HCT116 (cell line): ENCODE results near the gene GPT2. TPM values are rescaled to one million over a fixed set of nuclear protein-coding genes. Genes with fewer than 3 reads are reported as not detected.

Experiments
- ATAC-seq: fragments of 200-7000 bp; cut with Tn5 transposase; 2 replicates; pipeline ENCODE4 v1.9.1; 2020; ENCODE audit warnings: mild to moderate bottlenecking, moderate library complexity
- BruUV-seq: library from RNA; stranded (reverse); fragments of 400-500 nt; replicated peaks from 2 replicates; lab custom pipeline; 2021; lab: Mats Ljungman, UMichigan
- CTCF ChIA-PET: fragments of 300-600 bp; sonication (Branson Sonifier 250); formaldehyde crosslinking; loops from one replicate; lab custom pipeline; 2021; ENCODE audit warnings: antibody characterized with exemption; lab: Charles Lee
- POLR2A ChIA-PET: fragments of 300-600, 350-600 bp; sonication (Branson Sonifier 250); formaldehyde crosslinking; loops from one replicate; lab custom pipeline; 2021; ENCODE audit warnings: antibody characterized with exemption; lab: Charles Lee
- RAD21 ChIA-PET, 2 experiments: fragments of 300-600 bp; sonication (Branson Sonifier 250); formaldehyde crosslinking; loops; one replicate each; lab custom pipeline; 2023; ENCODE audit warnings: low total read pairs in 2 of 2; ENCODE audit not compliant: uncharacterized antibody in 2 of 2, unreplicated experiment in 2 of 2, low non-redundant PET in 1 of 2; lab: Charles Lee
- DNase-seq: peaks from one replicate; pipeline ENCODE4 v3.0.0-alpha.2; 2010; ENCODE audit warnings: low read depth, low spot score
- H2AFZ ChIP-seq: fragments of 200-600 bp; shearing (Covaris generic), sonication (generic); 2 replicates; pipeline ENCODE4 v1.6.1; 2017; ENCODE audit warnings: low read depth, mixed run types, mixed read lengths, antibody characterized with exemption, low read length; ENCODE audit not compliant: poor library complexity, severe bottlenecking
- H3K27ac ChIP-seq: 2 replicates; pipeline ENCODE4 v1.5.1; 2012; ENCODE audit warnings: low read depth, low read length
- H3K27me3 ChIP-seq: fragments of 200-600 bp; sonication (generic); 2 replicates; pipeline ENCODE4 v1.6.1; 2016; ENCODE audit warnings: mixed run types, low read length, mixed read lengths; ENCODE audit not compliant: insufficient read depth
- H3K36me3 ChIP-seq, 2 experiments: fragments of 200-500 bp in 1 of 2; fragments of 200-600 bp in 1 of 2; sonication (Bioruptor generic) in 1 of 2; sonication (generic) in 1 of 2; 2 replicates each; pipeline versions ENCODE4 v1.5.1 to v1.6.1; 2014 to 2016; ENCODE audit warnings: low read length in 2 of 2, inconsistent platforms in 1 of 2, mixed read lengths in 1 of 2, mixed run types in 1 of 2; ENCODE audit not compliant: insufficient read depth in 2 of 2, control insufficient read depth in 1 of 2
- H3K4me1 ChIP-seq, 2 experiments: fragments of 200-600 bp in 1 of 2; sonication (generic) in 1 of 2; 2 replicates each; pipeline versions ENCODE4 v1.5.1 to v1.6.1; 2012 to 2017; ENCODE audit warnings: low read length in 2 of 2, inconsistent platforms in 1 of 2, mild to moderate bottlenecking in 1 of 2, mixed read lengths in 1 of 2, mixed run types in 1 of 2, moderate library complexity in 1 of 2; ENCODE audit not compliant: insufficient read depth in 2 of 2, control insufficient read depth in 1 of 2
- H3K4me2 ChIP-seq: fragments of 200-600 bp; sonication (generic); 2 replicates; pipeline ENCODE4 v1.6.1; 2017; ENCODE audit warnings: mixed run types, low read length, mixed read lengths
- H3K4me3 ChIP-seq, 2 experiments: fragments of 200-600 bp in 1 of 2; sonication (generic) in 1 of 2; replicated peaks in 1 of 2; 2 replicates each; pipeline ENCODE4 v1.5.1; 2011 to 2016; ENCODE audit warnings: low read length in 2 of 2, control low read depth in 1 of 2, low read depth in 1 of 2, mild to moderate bottlenecking in 1 of 2, mixed read lengths in 1 of 2, mixed run types in 1 of 2
- H3K79me2 ChIP-seq: fragments of 200-600 bp; sonication (generic); 2 replicates; pipeline ENCODE4 v1.6.1; 2017; ENCODE audit warnings: mild to moderate bottlenecking, mixed run types, low read length, moderate library complexity, mixed read lengths; ENCODE audit not compliant: insufficient read depth
- H3K9ac ChIP-seq: fragments of 200-600 bp; sonication (generic); 2 replicates; pipeline ENCODE4 v1.6.1; 2016; ENCODE audit warnings: low read length, mixed read lengths
- H3K9me2 ChIP-seq: fragments of 200-600 bp; sonication (generic), shearing (Covaris generic); 2 replicates; pipeline ENCODE4 v1.6.1; 2017; ENCODE audit warnings: mixed run types, mild to moderate bottlenecking, moderate library complexity; ENCODE audit not compliant: insufficient read depth
- H3K9me3 ChIP-seq, 2 experiments: fragments of 200-500 bp in 1 of 2; fragments of 200-600 bp in 1 of 2; sonication (Bioruptor generic) in 1 of 2; sonication (generic) in 1 of 2; 2 replicates each; pipeline ENCODE4 v1.6.1; 2014 to 2017; ENCODE audit warnings: low read length in 2 of 2, mixed read lengths in 2 of 2, inconsistent platforms in 1 of 2, low read depth in 1 of 2, mild to moderate bottlenecking in 1 of 2, mixed run types in 1 of 2, moderate library complexity in 1 of 2; ENCODE audit not compliant: control insufficient read depth in 1 of 2, insufficient read depth in 1 of 2
- H4K20me1 ChIP-seq: fragments of 200-600 bp; sonication (generic), shearing (Covaris generic); 2 replicates; pipeline ENCODE4 v1.6.1; 2017; ENCODE audit warnings: mixed run types, mild to moderate bottlenecking, moderate library complexity; ENCODE audit not compliant: insufficient read depth
- CTCF ChIP-seq, 3 experiments: fragments of 200-600 bp in 1 of 3; sonication (generic) in 1 of 3; IDR thresholded peaks in 2 of 3; conservative IDR thresholded peaks in 1 of 3; 2 replicates each; pipeline ENCODE4 v1.5.1; 2012 to 2017; ENCODE audit warnings: low read depth in 2 of 3, low read length in 2 of 3, antibody characterized with exemption in 1 of 3, borderline replicate concordance in 1 of 3, control low read depth in 1 of 3, mild to moderate bottlenecking in 1 of 3, mixed read lengths in 1 of 3, mixed run types in 1 of 3, moderate library complexity in 1 of 3; ENCODE audit not compliant: insufficient read depth in 1 of 3
- RAD21 ChIP-seq: IDR thresholded peaks from 2 replicates; pipeline ENCODE4 v1.6.1; 2012; ENCODE audit warnings: low read depth, mild to moderate bottlenecking
- intact Hi-C: fragments of 100-400 bp; cut with micrococcal nuclease; formaldehyde crosslinking; loops from 2 replicates; pipeline ENCODE4 v1.10.0; 2022
- total RNA-seq: library from RNA; stranded (reverse); gene quantifications from one replicate; pipeline ENCODE4 v1.2.1, GENCODE V29; 2021; ENCODE audit not compliant: unreplicated experiment
- TF ChIP-seq, protein P1 (sequence below): IDR thresholded peaks from 2 replicates; pipeline ENCODE4 v1.6.1; 2011; ENCODE audit warnings: mild to moderate bottlenecking, low read length, moderate library complexity; ENCODE audit not compliant: insufficient replicate concordance; ENCODE audit errors: extremely low read depth

The GPT2 gene
- total RNA-seq, 1 experiment from 2014 or later = 50.6 TPM

DNA sequence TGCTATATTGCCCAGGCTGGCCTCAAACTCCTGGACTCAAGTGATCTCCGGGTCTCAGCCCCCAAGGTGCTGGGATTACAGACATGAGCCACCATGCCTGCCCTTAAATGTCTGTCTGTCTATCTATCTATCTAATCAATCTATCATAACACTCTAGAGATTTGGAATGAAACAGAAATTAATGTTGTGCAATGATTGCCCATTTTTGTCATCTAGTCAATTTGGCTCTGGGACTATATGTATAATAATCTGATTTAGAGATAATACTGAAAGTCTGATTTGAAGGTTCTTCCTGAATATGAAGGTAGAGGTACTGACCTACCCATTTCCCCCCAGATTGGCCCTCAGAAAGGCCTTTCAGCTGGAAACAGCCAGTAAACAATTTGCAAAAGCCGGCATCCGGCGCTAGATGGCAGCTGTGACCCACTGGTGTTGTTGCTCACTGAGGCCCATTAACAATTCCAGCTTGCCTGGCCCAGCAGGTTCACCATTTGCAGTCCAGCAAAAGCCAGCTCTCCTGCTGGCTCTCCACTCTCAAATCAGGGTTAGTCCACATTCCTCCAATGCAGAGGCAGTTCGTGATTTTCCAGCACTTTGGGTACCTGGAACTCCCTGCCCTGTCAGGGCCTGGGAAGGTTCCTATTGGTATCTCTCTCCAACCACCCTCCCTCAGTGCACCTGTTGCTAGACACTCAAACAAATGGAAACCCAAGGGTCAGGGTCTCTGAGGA is 30.3 kb upstream of the GPT2 start:
- CTCF ChIA-PET = interaction anchor here (0.7 to 3.2 kb wide), 21 partner anchors 10 to 1311 kb away, joined by 3 to 62 read pairs (median 4); partner anchors contain the start of gene GPT2
- Histone ChIP-seq H3K9me3 (no peaks in the 10 kb centered on the region), H3K4me1 (peaks cover 1 to 11% of the 10 kb centered on the region in 2 experiments; a peak in 3 of 4 replicates), H3K9me2 (no peaks in the 10 kb centered on the region), H2AFZ (peak overlapping the region; percentile 45), H3K79me2 (no peaks in the 10 kb centered on the region), H3K9ac (no peak overlapping the region), H3K4me3 (no peak overlapping the region), H3K27ac (no peak overlapping the region), H4K20me1 (no peaks in the 10 kb centered on the region), H3K4me2 (no peak overlapping the region), H3K27me3 (no peaks in the 10 kb centered on the region), H3K36me3 (no peaks in the 10 kb centered on the region)
- ATAC-seq (peak; percentile 84), DNase-seq (peak; percentile 50)
- POLR2A ChIA-PET = no interaction called here
- TF ChIP-seq RAD21 = peak; percentile 94
- TF ChIP-seq, protein P1, sequence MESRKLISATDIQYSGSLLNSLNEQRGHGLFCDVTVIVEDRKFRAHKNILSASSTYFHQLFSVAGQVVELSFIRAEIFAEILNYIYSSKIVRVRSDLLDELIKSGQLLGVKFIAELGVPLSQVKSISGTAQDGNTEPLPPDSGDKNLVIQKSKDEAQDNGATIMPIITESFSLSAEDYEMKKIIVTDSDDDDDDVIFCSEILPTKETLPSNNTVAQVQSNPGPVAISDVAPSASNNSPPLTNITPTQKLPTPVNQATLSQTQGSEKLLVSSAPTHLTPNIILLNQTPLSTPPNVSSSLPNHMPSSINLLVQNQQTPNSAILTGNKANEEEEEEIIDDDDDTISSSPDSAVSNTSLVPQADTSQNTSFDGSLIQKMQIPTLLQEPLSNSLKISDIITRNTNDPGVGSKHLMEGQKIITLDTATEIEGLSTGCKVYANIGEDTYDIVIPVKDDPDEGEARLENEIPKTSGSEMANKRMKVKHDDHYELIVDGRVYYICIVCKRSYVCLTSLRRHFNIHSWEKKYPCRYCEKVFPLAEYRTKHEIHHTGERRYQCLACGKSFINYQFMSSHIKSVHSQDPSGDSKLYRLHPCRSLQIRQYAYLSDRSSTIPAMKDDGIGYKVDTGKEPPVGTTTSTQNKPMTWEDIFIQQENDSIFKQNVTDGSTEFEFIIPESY = no peak
- TF ChIP-seq CTCF (IDR thresholded peaks at IDR 0.05 in 2 of 3, conservative IDR thresholded peaks at IDR 0.05 in 1 of 3; ENCODE audit: borderline replicate concordance in 1 of 3, insufficient read depth in 1 of 3, low read depth in 2 of 3, low read length in 2 of 3) = peak; percentile 80 to 81 (median 81)
- RAD21 ChIA-PET = interaction anchor here (0.6 to 2.1 kb wide), 7 partner anchors 30 to 1311 kb away, joined by 3 to 11 read pairs (median 9); no protein-coding TSS in a partner anchor
- intact Hi-C loops = loop anchor here (1.0 to 10.0 kb wide), 4 partner anchors 55 to 1311 kb away; no protein-coding TSS in a partner anchor
- no TSS peak for BruUV-seq
